Measurements from ENCODE around the gene TACC2.

Gene TACC2

DNA sequence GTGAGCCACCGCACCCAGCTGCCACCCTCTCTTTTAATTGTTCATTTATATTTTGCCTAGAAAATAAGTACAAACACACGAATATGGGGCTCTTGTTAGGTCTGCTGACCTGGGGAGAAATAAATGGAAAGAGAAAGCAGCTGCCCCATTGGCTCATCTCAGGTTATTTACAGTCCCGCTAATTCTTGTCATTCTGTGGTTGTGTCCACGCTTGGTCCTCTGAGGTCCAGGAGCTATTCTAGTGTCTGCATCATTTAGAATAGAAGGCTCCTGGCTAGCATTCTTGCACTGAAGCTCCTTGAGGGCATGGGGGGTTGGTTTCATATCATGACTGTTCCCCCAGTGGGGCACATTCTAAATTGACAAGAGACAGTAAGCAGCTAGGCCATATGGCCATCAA, 128.5 kb downstream of the TACC2 start:
- H3K4me1 Mint-ChIP-seq, result peaks cover 63% of the 10 kb centered on the region
- H3K27me3 Mint-ChIP-seq (ENCODE audit: low read depth, poor library complexity), result no peaks in the 10 kb centered on the region
- no peak overlapping the region for H3K27ac Mint-ChIP-seq
- TF ChIP-seq, protein P1, sequence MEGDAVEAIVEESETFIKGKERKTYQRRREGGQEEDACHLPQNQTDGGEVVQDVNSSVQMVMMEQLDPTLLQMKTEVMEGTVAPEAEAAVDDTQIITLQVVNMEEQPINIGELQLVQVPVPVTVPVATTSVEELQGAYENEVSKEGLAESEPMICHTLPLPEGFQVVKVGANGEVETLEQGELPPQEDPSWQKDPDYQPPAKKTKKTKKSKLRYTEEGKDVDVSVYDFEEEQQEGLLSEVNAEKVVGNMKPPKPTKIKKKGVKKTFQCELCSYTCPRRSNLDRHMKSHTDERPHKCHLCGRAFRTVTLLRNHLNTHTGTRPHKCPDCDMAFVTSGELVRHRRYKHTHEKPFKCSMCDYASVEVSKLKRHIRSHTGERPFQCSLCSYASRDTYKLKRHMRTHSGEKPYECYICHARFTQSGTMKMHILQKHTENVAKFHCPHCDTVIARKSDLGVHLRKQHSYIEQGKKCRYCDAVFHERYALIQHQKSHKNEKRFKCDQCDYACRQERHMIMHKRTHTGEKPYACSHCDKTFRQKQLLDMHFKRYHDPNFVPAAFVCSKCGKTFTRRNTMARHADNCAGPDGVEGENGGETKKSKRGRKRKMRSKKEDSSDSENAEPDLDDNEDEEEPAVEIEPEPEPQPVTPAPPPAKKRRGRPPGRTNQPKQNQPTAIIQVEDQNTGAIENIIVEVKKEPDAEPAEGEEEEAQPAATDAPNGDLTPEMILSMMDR (IDR thresholded peaks at IDR 0.05), result no peak
- DNase-seq, result no peak
- no peak overlapping the region for H3K4me3 Mint-ChIP-seq
- no peaks in the 10 kb centered on the region for H3K9me3 Mint-ChIP-seq
- H3K36me3 Mint-ChIP-seq (ENCODE audit: low read depth), result no peaks in the 10 kb centered on the region

DNA sequence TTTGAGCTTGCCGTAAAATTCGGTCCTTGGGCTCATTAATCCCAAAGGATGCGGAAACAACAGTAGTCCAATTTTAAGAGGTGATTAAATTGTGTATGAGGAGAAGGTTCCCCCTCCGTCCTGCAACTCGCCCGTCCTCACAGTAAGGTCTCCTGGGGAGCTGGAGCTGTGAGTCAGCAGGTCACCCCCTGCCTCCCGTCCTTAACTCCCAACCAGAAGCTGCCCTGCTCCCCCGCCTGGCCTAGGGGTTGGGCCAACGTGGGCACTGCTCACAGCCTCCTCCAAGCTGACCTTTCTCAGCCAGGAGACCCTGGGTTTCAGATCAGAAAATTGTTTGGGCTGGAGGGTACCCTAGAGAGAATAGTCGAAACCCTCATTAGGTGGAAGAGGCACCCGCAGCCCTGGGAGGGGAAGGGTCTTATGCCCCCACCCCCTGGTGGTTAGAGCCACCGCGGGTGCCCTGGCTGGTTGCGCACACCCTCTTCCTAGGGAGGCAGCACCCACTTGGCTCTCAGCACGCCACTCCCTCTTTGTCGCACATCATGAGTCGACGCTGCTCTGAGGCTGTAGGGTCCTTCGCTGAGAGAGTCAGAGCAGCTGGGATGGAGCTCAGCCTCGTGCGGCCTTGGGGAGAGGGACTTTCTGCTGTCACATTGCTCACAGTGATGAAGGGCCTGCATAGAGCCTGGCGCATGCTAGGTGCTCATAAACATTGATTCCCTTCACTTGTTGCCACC, 131.2 kb downstream of the TACC2 start:
- DNase-seq, result no peak
- H3K4me3 Mint-ChIP-seq, result no peak overlapping the region
- peak overlapping the region; percentile 95 for H3K27ac Mint-ChIP-seq
- H3K27me3 Mint-ChIP-seq (ENCODE audit: low read depth, poor library complexity), result no peaks in the 10 kb centered on the region
- H3K36me3 Mint-ChIP-seq (ENCODE audit: low read depth), result peaks cover 12% of the 10 kb centered on the region
- TF ChIP-seq, protein P1 (IDR thresholded peaks at IDR 0.05), result no peak
- H3K9me3 Mint-ChIP-seq, result no peaks in the 10 kb centered on the region
- peaks cover 58% of the 10 kb centered on the region for H3K4me1 Mint-ChIP-seq

DNA sequence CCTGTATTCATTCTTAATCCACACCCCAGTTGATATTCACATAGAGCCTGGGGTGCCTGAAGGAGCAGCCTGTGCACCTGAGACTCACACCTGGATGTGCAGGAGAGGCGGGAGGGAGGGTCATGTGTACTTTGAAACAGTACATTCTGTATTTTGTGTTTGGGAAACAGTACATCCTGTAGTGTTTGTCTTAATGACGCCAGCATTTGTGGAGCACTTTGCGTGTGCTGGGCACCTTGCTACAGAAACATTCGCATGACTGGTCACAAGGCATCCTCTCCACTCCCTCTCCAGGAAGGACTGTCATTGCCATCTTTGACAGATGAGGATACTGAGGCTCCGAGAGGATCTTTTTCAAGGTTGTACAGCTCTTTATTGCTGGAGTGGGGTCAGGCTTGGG, 132.1 kb downstream of the TACC2 start:
- Mint-ChIP-seq H3K9me3 (no peaks in the 10 kb centered on the region), H3K36me3 (ENCODE audit: low read depth) (peaks cover 15% of the 10 kb centered on the region), H3K27ac (peak overlapping the region; percentile 57), H3K4me1 (peaks cover 49% of the 10 kb centered on the region), H3K27me3 (ENCODE audit: low read depth, poor library complexity) (no peaks in the 10 kb centered on the region), H3K4me3 (no peak overlapping the region)
- no peak for DNase-seq
- TF ChIP-seq, protein P1 (IDR thresholded peaks at IDR 0.05), result no peak

DNA sequence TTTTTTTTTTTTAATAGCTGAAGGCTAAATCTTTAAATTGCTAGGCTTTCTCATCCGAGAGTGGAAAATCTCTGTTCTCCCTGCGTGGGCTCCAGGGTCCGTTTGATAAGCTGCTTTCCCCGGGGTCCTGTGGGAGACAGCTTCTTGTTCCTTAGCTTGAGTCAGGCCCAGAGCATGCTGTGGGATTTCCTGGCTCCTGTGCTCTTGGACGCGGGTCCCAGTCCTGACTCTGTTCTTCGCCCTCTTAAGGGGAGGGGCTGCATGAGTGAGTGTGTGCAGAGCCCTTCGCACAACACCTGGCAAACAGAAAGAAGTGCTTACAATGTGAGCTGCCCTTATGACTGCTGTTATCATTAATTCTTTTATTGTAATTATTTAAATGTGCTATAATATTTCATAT, 133.5 kb downstream of the TACC2 start:
- Mint-ChIP-seq H3K4me1 (peaks cover 51% of the 10 kb centered on the region), H3K27me3 (ENCODE audit: low read depth, poor library complexity) (no peaks in the 10 kb centered on the region), H3K9me3 (peaks cover 9% of the 10 kb centered on the region), H3K27ac (no peak overlapping the region), H3K36me3 (ENCODE audit: low read depth) (peaks cover 28% of the 10 kb centered on the region), H3K4me3 (no peak overlapping the region)
- no peak for DNase-seq
- TF ChIP-seq, protein P1 (IDR thresholded peaks at IDR 0.05), result no peak

DNA sequence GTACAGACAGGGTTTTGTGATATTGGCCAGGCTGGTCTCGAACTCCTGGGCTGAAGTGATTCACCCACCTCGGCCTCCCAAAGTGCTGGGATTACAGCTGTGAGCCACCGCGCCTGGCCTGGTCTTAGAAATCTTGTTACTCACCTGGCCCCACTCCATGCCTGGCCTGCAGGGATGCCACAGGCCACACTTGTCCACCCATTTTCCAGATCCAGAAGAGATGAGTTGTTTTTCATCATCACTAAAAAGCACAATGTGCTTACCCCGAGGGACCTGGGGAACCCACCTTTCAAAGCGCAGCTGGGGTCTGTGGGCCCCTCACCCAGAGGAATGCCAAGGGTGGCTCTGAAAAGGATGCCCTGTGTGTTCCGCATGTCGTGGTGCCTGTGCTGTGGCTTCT, 134.2 kb downstream of the TACC2 start:
- peaks cover 33% of the 10 kb centered on the region for H3K36me3 Mint-ChIP-seq (ENCODE audit: low read depth)
- TF ChIP-seq, protein P1 (IDR thresholded peaks at IDR 0.05), result no peak
- H3K4me1 Mint-ChIP-seq, result peaks cover 58% of the 10 kb centered on the region
- H3K9me3 Mint-ChIP-seq, result peaks cover 9% of the 10 kb centered on the region
- H3K4me3 Mint-ChIP-seq, result no peak overlapping the region
- DNase-seq, result no peak
- H3K27ac Mint-ChIP-seq, result no peak overlapping the region
- H3K27me3 Mint-ChIP-seq (ENCODE audit: low read depth, poor library complexity), result no peaks in the 10 kb centered on the region

DNA sequence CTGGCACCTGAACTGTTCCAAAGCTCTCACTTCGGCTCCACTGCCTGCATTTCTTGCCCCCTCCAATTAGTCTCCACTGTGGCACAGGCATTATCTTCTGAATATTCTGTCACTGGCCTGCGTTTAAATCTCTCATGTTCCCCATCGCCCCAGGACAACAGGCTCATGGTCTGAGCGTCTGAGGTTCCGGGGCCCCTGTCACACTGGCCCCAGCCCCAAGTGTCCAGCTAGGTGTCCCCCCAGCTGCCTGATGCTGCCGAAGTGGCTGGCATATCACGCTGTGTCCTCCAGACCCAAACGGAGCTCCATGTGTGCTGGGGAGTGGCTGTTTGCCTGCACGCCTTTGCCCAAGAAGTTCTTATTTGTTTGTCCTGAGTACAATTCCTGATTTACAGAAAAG, 135.4 kb downstream of the TACC2 start:
- no peaks in the 10 kb centered on the region for H3K27me3 Mint-ChIP-seq (ENCODE audit: low read depth, poor library complexity)
- TF ChIP-seq, protein P1 (IDR thresholded peaks at IDR 0.05), result no peak
- H3K27ac Mint-ChIP-seq, result no peak overlapping the region
- DNase-seq, result no peak
- peaks cover 58% of the 10 kb centered on the region for H3K4me1 Mint-ChIP-seq
- H3K9me3 Mint-ChIP-seq, result peaks cover 9% of the 10 kb centered on the region
- no peak overlapping the region for H3K4me3 Mint-ChIP-seq
- H3K36me3 Mint-ChIP-seq (ENCODE audit: low read depth), result peaks cover 33% of the 10 kb centered on the region

All from nephron progenitor cell (in vitro differentiated cells).